NCI-H748 (cell line): ENCODE data around the gene SLC12A6.
A peak's percentile ranks its signal among the peaks of the same experiment; 100 is the strongest.

ENCODE experiments used
- DNase-seq: peaks from one replicate; lab custom pipeline; 2025; ENCODE audit not compliant: unreplicated experiment; lab: John Stamatoyannopoulos, UW

SLC12A6 gene

DNA sequence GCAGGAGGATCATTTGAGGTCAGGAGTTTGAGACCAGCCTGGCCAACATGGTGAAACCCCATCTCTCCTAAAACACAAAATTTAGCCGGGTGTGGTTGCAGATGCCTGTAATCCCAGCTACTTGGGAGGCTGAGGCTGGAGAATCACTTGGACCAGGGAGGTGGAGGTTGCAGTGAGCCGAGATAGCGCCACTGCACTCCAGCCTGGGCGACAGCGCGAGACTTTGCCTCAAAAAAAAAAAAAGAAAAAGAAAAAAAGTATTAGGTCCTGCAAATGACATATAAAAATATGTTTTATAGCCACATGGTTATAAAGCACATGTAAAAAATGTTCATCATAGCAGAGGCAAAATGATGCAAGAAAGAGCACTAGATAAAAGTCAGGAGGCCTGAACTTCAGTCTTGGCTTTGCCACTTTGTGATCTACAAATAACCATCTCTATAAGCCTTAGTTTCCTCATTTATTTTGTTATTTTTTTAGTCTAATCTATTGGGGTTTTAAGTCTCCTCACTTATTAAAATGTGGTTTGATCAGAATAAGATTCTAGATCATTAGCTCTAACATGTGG is 4.9 kb downstream of the SLC12A6 start:
- no peak for DNase-seq

- DNase-seq: no peak
These were observed 5.8 kb downstream of the SLC12A6 start for GRCh38 chr15:34331809-34332208.

DNA sequence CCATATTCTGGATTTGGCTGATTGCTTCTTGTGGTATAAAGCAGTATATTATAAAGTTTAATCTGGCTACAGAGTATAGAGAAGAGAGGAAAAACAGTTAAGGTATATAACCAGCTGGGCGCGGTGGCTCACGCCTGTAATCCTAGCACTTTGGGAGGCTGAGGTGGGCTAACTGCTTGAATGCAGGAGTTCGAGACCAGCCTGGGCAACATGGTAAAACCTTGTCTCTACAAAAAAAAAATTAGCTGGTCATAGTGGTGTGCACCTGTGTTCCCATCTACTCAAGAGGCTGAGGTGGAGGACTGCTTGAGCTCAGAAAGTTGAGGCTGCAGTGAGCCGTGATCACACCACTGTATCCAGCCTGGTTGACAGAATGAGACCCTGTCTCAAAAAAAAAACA is 7.3 kb downstream of the SLC12A6 start:
- no peak for DNase-seq

GRCh38 chr15:34329006-34329405 is 8.6 kb downstream of the SLC12A6 start:
- DNase-seq: no peak

GRCh38 chr15:34327906-34328305 is 9.7 kb downstream of the SLC12A6 start:
- no peak for DNase-seq

DNA sequence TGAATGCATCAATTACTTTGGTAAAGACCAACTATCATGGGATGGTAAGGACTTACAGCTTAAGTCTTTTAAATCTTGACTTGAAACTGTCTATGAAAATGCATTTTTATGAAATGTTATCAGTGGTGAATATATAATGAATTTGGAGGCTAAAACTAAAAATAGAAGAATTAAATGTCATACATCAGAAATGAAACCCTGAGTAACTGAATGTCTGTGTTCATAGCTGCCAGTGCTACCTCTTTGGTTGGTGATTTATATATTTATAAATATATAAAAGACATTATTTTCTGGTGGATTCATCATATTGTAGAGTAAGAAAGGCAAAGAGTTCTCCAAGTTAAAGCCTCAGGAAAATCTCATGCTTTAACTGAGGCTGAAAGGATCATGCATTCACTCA is 12.2 kb downstream of the SLC12A6 start:
- no peak for DNase-seq

GRCh38 chr15:34324933-34325332 is 12.6 kb downstream of the SLC12A6 start:
- no peak for DNase-seq

DNA sequence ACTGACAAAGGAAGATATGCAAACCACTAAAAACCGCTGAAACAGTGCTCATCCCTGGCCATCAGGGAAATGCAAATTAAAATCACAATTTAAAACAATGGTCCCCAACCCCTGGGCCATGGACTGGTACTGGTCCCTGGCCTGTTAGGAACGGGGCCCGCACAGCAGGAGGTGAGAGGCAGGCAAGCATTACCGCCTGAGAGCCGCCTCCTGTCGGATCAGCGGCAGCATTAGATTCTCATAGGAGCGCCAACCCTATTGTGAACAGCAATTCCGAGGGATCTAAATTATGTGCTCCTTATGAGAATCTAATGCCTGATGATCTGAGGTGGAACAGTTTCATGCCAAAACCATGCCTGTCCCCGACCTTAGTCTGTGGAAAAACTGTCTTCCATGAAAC is 14.4 kb downstream of the SLC12A6 start:
- DNase-seq: no peak

DNA sequence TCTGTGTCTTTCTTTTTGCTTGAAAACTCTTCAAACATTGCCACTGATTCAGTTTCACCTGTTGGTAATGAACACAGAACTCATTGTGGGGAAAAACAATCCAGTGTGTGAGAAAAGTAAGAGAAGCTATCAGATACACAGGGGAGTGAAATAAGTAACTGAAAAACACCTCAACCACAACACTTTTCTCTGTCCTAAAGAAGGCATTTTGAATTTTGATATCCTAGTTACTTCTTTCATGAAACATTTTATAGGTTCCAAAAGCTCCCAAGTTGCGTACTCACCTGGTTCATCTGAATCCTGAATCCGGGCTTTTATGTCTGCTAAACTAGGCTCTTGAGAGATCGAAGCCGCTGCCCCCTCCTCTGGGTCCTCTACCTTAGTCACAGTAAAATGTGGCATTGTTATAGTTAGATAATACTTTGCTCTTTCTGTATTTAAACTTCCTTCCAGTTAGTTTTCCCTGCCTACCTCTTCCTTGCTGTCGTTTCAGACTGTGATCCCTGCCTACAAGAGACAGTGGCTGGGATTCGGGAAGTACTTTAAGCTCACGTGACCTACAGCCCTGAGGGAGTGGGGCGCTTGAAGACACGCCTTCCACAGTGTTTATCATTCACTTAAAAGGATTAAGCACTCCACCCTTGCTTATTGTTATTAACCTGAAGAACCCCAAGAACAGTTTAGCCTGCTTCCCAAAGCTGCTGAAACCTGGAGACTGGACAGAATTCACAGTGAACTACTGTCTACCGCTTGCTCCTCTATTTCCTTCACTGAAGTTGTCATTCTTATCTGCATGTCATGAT is 19.1 kb downstream of the SLC12A6 start:
- DNase-seq: peak; percentile 70

- DNase-seq: no peak
These were observed 22.8 kb downstream of the SLC12A6 start for GRCh38 chr15:34314491-34315490.

DNA sequence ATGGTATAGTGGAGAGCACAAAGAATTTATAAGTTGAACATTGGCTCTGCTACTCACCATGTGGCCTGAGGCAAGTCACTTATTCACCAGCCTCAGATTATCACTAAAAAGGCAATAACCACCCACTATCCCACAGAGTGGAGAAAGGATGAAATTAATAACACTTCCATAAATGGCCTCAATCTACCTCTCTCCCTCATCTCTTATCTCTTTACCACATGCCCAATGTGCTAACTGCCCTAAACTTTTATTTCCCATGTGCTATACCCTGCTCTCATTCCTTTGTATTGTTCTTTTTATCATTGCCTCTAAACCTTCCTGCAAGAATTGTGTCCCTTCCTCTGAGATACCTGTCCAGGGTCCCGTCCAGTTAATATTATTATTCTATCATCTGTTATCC is 26.0 kb downstream of the SLC12A6 start:
- DNase-seq: no peak

GRCh38 chr15:34304613-34305012 is 33.0 kb downstream of the SLC12A6 start:
- no peak for DNase-seq

DNA sequence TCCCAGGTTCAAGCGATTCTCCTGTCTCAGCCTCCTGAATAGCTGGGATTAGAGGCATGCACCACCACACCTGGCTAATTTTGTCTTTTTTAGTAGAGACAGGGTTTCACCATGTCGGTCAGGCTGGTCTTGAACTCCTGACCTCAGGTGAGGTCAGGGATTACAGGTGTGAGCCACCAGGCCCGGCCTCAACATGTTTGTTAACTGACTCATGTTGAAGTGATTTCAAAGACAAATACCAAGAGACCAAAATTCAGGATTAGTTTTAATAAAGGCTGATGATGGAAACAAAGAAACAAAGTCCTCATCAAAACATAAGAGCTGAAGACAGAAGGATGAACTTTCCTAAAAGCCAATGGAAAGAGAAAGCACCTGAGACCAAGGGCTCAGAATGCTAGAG is 36.5 kb downstream of the SLC12A6 start:
- DNase-seq: no peak

- no peak for DNase-seq
These were observed 40.5 kb downstream of the SLC12A6 start for GRCh38 chr15:34297059-34297458.

DNA sequence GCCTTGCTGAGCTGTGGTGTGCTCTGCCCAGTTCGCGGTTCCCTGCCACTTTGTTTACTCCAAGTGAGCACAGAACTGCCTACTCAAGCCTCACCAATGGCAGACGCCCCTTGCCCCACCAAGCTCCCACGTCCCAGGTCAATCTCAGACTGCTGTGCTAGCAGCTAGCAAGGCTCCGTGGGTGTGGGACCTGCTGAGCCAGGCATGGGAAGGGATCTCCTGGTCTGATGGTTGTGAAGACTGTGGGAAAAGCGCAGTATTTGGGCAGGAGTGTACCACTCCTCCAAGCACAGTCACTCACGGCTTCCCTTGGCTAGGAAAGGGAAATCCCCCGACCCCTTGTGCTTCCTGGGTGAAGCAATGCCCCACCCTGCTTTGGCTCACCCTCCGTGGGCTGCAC is 45.0 kb downstream of the SLC12A6 start:
- no peak for DNase-seq

- DNase-seq: no peak
These were observed 52.6 kb downstream of the SLC12A6 start for GRCh38 chr15:34284937-34285336.

DNA sequence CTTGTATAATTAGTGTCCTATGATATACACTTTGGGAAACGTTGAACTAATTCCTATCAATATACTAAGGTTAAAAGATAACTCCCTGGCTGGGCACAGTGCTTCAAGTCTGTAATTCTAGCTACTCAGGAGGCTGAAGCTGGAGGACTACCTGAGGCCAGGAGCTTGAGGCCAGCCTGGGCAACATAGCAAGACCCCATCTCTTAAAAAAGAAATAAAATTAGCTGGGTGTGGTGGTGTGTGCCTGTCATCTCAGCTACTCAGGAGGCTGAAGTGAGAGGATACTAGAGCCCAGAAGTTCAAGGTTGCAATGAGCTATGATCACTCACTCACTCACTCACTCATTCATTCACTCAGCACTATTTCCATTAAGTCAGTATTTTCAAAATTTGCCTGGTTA is 55.2 kb downstream of the SLC12A6 start:
- DNase-seq: no peak

DNA sequence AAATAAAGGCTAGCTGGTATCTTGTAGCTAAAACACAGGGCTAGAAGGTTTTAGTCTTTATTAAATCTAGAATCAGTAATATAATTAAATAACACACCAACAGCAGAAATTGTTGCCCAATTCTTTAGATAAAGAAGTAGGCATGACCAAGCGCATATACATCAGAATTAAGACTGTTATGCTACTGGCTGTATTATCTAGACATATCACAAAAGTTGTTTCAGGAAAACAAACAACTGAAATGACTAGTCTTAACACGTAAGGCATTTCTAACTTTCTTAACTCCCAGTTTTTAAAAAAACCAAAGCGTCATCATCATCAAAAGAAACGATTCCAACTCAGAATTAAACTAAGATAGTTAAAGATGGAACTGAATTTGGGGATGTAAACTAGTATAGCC is 57.4 kb downstream of the SLC12A6 start:
- no peak for DNase-seq

GRCh38 chr15:34279368-34279767 is 58.2 kb downstream of the SLC12A6 start:
- no peak for DNase-seq

DNA sequence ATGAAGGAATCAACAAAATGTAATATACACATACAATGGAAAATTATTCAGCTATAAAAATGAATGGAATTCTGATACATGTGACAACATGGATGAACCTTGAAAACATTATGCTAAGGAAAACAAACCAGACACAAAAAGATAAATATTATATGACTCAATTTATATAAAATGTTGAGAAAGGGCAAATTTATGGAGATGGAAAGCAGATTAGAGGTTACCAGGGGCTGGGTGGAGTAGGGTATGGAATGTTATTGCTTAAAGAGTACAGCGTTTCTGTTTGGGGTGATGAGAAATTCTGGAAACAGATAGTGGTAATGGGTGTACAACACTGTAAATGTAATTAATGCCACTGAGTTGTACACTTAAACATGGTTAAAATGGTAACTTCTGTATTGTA is 61.9 kb downstream of the SLC12A6 start:
- no peak for DNase-seq

GRCh38 chr15:34275154-34275553 is 62.4 kb downstream of the SLC12A6 start:
- DNase-seq: no peak

GRCh38 chr15:34271493-34271892 is 66.1 kb downstream of the SLC12A6 start:
- DNase-seq: no peak
